ENCODE measurements around the gene THAP5.
"Not testable (repeated sequence)": the region's sequence is repeated elsewhere in the genome, so short reads cannot be mapped to it uniquely, and the experiment has no call there.

The THAP5 gene

GRCh38 chr7:108584211-108584610 is 14.7 kb upstream of the THAP5 start:
- no peak for DNase-seq (ENCODE audit: low read depth)

GRCh38 chr7:108581655-108582491 is 12.4 kb upstream of the THAP5 start:
- no peak for DNase-seq (ENCODE audit: low read depth)

GRCh38 chr7:108580298-108580697 is 10.8 kb upstream of the THAP5 start:
- DNase-seq (ENCODE audit: low read depth), result no peak

- DNase-seq (ENCODE audit: low read depth), result no peak
Measured at GRCh38 chr7:108578937-108579336, 9.4 kb upstream of the THAP5 start.

GRCh38 chr7:108576116-108576515 is 6.6 kb upstream of the THAP5 start:
- DNase-seq (ENCODE audit: low read depth), result no peak

GRCh38 chr7:108575156-108575555 is 5.7 kb upstream of the THAP5 start:
- no peak for DNase-seq (ENCODE audit: low read depth)

- DNase-seq (ENCODE audit: low read depth), result no peak
Measured at GRCh38 chr7:108572480-108572879, 3.0 kb upstream of the THAP5 start.

GRCh38 chr7:108570146-108570755 is 745 bp upstream of the THAP5 start:
- DNase-seq (ENCODE audit: low read depth), result peak; percentile 21

- no peak for DNase-seq (ENCODE audit: low read depth)
Measured at GRCh38 chr7:108568801-108569380, 615 bp downstream of the THAP5 start.

GRCh38 chr7:108565987-108566386 is 3.5 kb downstream of the THAP5 start:
- no peak for DNase-seq (ENCODE audit: low read depth)

GRCh38 chr7:108561047-108561619 is 8.4 kb downstream of the THAP5 start:
- no peak for DNase-seq (ENCODE audit: low read depth)

- DNase-seq (ENCODE audit: low read depth), result no peak
Measured at GRCh38 chr7:108559253-108559652, 10.3 kb downstream of the THAP5 start.

GRCh38 chr7:108557617-108558016 is 11.9 kb downstream of the THAP5 start:
- no peak for DNase-seq (ENCODE audit: low read depth)

- DNase-seq (ENCODE audit: low read depth), result no peak
Measured at GRCh38 chr7:108557191-108557590, 12.3 kb downstream of the THAP5 start.

GRCh38 chr7:108556665-108557064 is 12.8 kb downstream of the THAP5 start:
- DNase-seq (ENCODE audit: low read depth), result not testable (repeated sequence)

- DNase-seq (ENCODE audit: low read depth), result not testable (repeated sequence)
Measured at GRCh38 chr7:108548141-108548896, 21.2 kb downstream of the THAP5 start.

- no peak for DNase-seq (ENCODE audit: low read depth)
Measured at GRCh38 chr7:108541478-108541877, 28.0 kb downstream of the THAP5 start.

GRCh38 chr7:108538685-108539084 is 30.8 kb downstream of the THAP5 start:
- DNase-seq (ENCODE audit: low read depth), result not testable (repeated sequence)

GRCh38 chr7:108538236-108538635 is 31.3 kb downstream of the THAP5 start:
- not testable (repeated sequence) for DNase-seq (ENCODE audit: low read depth)

GRCh38 chr7:108537229-108537628 is 32.3 kb downstream of the THAP5 start:
- no peak for DNase-seq (ENCODE audit: low read depth)

- no peak for DNase-seq (ENCODE audit: low read depth)
Measured at GRCh38 chr7:108535744-108536143, 33.8 kb downstream of the THAP5 start.

GRCh38 chr7:108535257-108535656 is 34.2 kb downstream of the THAP5 start:
- DNase-seq (ENCODE audit: low read depth), result no peak

Data from T-helper 22 cell (primary cell).